ENCODE data around the gene PHETA1. TPM values are rescaled to one million over a fixed set of nuclear protein-coding genes. Genes with fewer than 3 reads are reported as not detected.

PHETA1 gene
- total RNA-seq, 4 donors from 2014 or later, result 8.7 to 16.7 (median 14.5) TPM

- intact Hi-C loops (cut with DNase I; ENCODE audit: low total_unique reads) (loop anchor here (2.0 kb wide), 1 partner anchor 37 kb away; the partner anchor contains the start of gene SH2B3), in situ Hi-C loops (cut with MboI; ENCODE audit: low sequenced_read_pairs in 4 of 4) (no loop called here)
- DNase-seq (no peak), ATAC-seq (no peak)
- no peaks in the 10 kb centered on the region for H3K27me3 ChIP-seq
- TF ChIP-seq CTCF (IDR thresholded peaks at IDR 0.05 in 4 of 5, conservative IDR thresholded peaks at IDR 0.05 in 1 of 5) (no peak), POLR2A (IDR thresholded peaks at IDR 0.05) (no peak)
- H3K36me3 ChIP-seq, result no peaks in the 10 kb centered on the region
- peaks cover 12 to 19% of the 10 kb centered on the region in 2 donors for H3K4me1 ChIP-seq
- peak overlapping the region; percentile 80 to 98 (median 90) for H3K4me3 ChIP-seq
- H3K9me3 ChIP-seq, result no peaks in the 10 kb centered on the region
- H3K27ac ChIP-seq, result peak overlapping the region in 3 of 4 donors; percentile 66 to 89 (median 85)
Observed at GRCh38 chr12:111367661-111368221, 1.2 kb downstream of the PHETA1 start.

GRCh38 chr12:111366583-111366982, 2.3 kb downstream of the PHETA1 start:
- ATAC-seq (no peak), DNase-seq (no peak)
- Histone ChIP-seq H3K27ac (no peak overlapping the region), H3K9me3 (no peaks in the 10 kb centered on the region), H3K4me1 (peaks cover 12 to 19% of the 10 kb centered on the region in 2 donors), H3K36me3 (no peaks in the 10 kb centered on the region), H3K27me3 (no peaks in the 10 kb centered on the region), H3K4me3 (no peak overlapping the region)
- intact Hi-C loops (cut with DNase I; ENCODE audit: low total_unique reads), result no loop called here
- in situ Hi-C loops (cut with MboI; ENCODE audit: low sequenced_read_pairs in 4 of 4), result no loop called here
- TF ChIP-seq POLR2A (IDR thresholded peaks at IDR 0.05) (no peak), CTCF (IDR thresholded peaks at IDR 0.05 in 4 of 5, conservative IDR thresholded peaks at IDR 0.05 in 1 of 5) (no peak)

- Histone ChIP-seq H3K36me3 (no peaks in the 10 kb centered on the region), H3K27me3 (no peaks in the 10 kb centered on the region), H3K4me1 (peaks cover 12 to 19% of the 10 kb centered on the region in 2 donors), H3K4me3 (no peak overlapping the region), H3K27ac (no peak overlapping the region), H3K9me3 (no peaks in the 10 kb centered on the region)
- intact Hi-C loops (cut with DNase I; ENCODE audit: low total_unique reads) (no loop called here), in situ Hi-C loops (cut with MboI; ENCODE audit: low sequenced_read_pairs in 4 of 4) (no loop called here)
- DNase-seq (no peak), ATAC-seq (no peak)
- no peak for TF ChIP-seq CTCF (IDR thresholded peaks at IDR 0.05 in 4 of 5, conservative IDR thresholded peaks at IDR 0.05 in 1 of 5)
- no peak for TF ChIP-seq POLR2A (IDR thresholded peaks at IDR 0.05)
Observed at GRCh38 chr12:111366075-111366474, 2.8 kb downstream of the PHETA1 start.

- peaks cover 0 to under 1% (median 0%) of the 10 kb centered on the region in 3 donors for H3K27me3 ChIP-seq
- in situ Hi-C loops (cut with MboI; ENCODE audit: low sequenced_read_pairs in 4 of 4) (no loop called here), intact Hi-C loops (cut with DNase I; ENCODE audit: low total_unique reads) (no loop called here)
- DNase-seq (no peak), ATAC-seq (no peak)
- no peaks in the 10 kb centered on the region for H3K9me3 ChIP-seq
- peak overlapping the region in 1 of 4 donors; percentile 35 for H3K27ac ChIP-seq
- no peak overlapping the region for H3K4me3 ChIP-seq
- no peaks in the 10 kb centered on the region for H3K36me3 ChIP-seq
- no peak for TF ChIP-seq CTCF (IDR thresholded peaks at IDR 0.05 in 4 of 5, conservative IDR thresholded peaks at IDR 0.05 in 1 of 5)
- TF ChIP-seq POLR2A (IDR thresholded peaks at IDR 0.05), result no peak
- peaks cover 12% of the 10 kb centered on the region in 2 donors for H3K4me1 ChIP-seq
Observed at GRCh38 chr12:111363578-111363977, 5.3 kb downstream of the PHETA1 start.

Data from gastrocnemius medialis (tissue), 4 donors.